ENCODE measurements around the gene DCAF6.
A peak's percentile ranks its signal among the peaks of the same experiment; 100 is the strongest.
"Not testable (repeated sequence)": the region's sequence is repeated elsewhere in the genome, so short reads cannot be mapped to it uniquely, and the experiment has no call there.

Gene DCAF6

GRCh38 chr1:167936068-167936929, at the start of gene DCAF6:
TSS of gene DCAF6 (plus strand) at chr1:167936683. CDS start at chr1:167936912, 229 bp downstream.
- peak; percentile 93 for DNase-seq (ENCODE audit: low read depth, low spot score)
- peak within 1 kb of the TSS; percentile 90 for H3K27ac ChIP-seq

- not testable (repeated sequence) for H3K27ac ChIP-seq; DNase-seq (ENCODE audit: low read depth, low spot score)
Measured at GRCh38 chr1:167887187-167887586, 49.3 kb upstream of the DCAF6 start.

- no peak overlapping the region for H3K27ac ChIP-seq
Measured at GRCh38 chr1:167890400-167890799, 46.1 kb upstream of the DCAF6 start.

GRCh38 chr1:167893798-167894197, 42.7 kb upstream of the DCAF6 start:
- H3K27ac ChIP-seq, result no peak overlapping the region
- DNase-seq (ENCODE audit: low read depth, low spot score), result no peak

More at GRCh38 chr1:167890400-167890799, 46.1 kb upstream of the DCAF6 start:
- DNase-seq (ENCODE audit: low read depth, low spot score), result no peak

- H3K27ac ChIP-seq, result no peak overlapping the region
Measured at GRCh38 chr1:167898578-167899222, 37.8 kb upstream of the DCAF6 start.

GRCh38 chr1:167899253-167899681, 37.2 kb upstream of the DCAF6 start:
- DNase-seq (ENCODE audit: low read depth, low spot score), result no peak
- H3K27ac ChIP-seq, result no peak overlapping the region

More at GRCh38 chr1:167898578-167899222, 37.8 kb upstream of the DCAF6 start:
- DNase-seq (ENCODE audit: low read depth, low spot score), result no peak

GRCh38 chr1:167900907-167901306, 35.6 kb upstream of the DCAF6 start:
- H3K27ac ChIP-seq, result no peak overlapping the region
- no peak for DNase-seq (ENCODE audit: low read depth, low spot score)

GRCh38 chr1:167904652-167905130, 31.8 kb upstream of the DCAF6 start:
- no peak for DNase-seq (ENCODE audit: low read depth, low spot score)
- H3K27ac ChIP-seq, result no peak overlapping the region

GRCh38 chr1:167905182-167905581, 31.3 kb upstream of the DCAF6 start:
- no peak for DNase-seq (ENCODE audit: low read depth, low spot score)
- no peak overlapping the region for H3K27ac ChIP-seq

GRCh38 chr1:167905671-167906070, 30.8 kb upstream of the DCAF6 start:
- no peak for DNase-seq (ENCODE audit: low read depth, low spot score)
- H3K27ac ChIP-seq, result no peak overlapping the region

- DNase-seq (ENCODE audit: low read depth, low spot score), result no peak
- H3K27ac ChIP-seq, result no peak overlapping the region
Measured at GRCh38 chr1:167909691-167910180, 26.7 kb upstream of the DCAF6 start.

- no peak for DNase-seq (ENCODE audit: low read depth, low spot score)
- peak overlapping the region; percentile 50 for H3K27ac ChIP-seq
Measured at GRCh38 chr1:167910530-167910929, 26.0 kb upstream of the DCAF6 start.

GRCh38 chr1:167911413-167911812, 25.1 kb upstream of the DCAF6 start:
- H3K27ac ChIP-seq, result peak overlapping the region; percentile 50
- DNase-seq (ENCODE audit: low read depth, low spot score), result no peak

- H3K27ac ChIP-seq, result no peak overlapping the region
- no peak for DNase-seq (ENCODE audit: low read depth, low spot score)
Measured at GRCh38 chr1:167912294-167912693, 24.2 kb upstream of the DCAF6 start.

GRCh38 chr1:167913895-167914496, 22.5 kb upstream of the DCAF6 start, which contains the start of gene ADCY10:
TSS of gene ADCY10 (minus strand) at chr1:167914134. CDS start at chr1:167905140, 8,994 bp downstream.
- no peak for DNase-seq (ENCODE audit: low read depth, low spot score)
- H3K27ac ChIP-seq, result no peak within 1 kb of the TSS

- DNase-seq (ENCODE audit: low read depth, low spot score), result no peak
- no peak overlapping the region for H3K27ac ChIP-seq
Measured at GRCh38 chr1:167915569-167915968, 20.9 kb upstream of the DCAF6 start.

- no peak overlapping the region for H3K27ac ChIP-seq
- DNase-seq (ENCODE audit: low read depth, low spot score), result no peak
Measured at GRCh38 chr1:167916766-167917511, 19.5 kb upstream of the DCAF6 start.

GRCh38 chr1:167922023-167922422, 14.5 kb upstream of the DCAF6 start:
- no peak for DNase-seq (ENCODE audit: low read depth, low spot score)
- H3K27ac ChIP-seq, result peak overlapping the region; percentile 13

GRCh38 chr1:167922611-167923074, 13.8 kb upstream of the DCAF6 start:
- peak overlapping the region; percentile 13 for H3K27ac ChIP-seq
- no peak for DNase-seq (ENCODE audit: low read depth, low spot score)

All from epithelial cell of prostate (primary cell).